Gastrocnemius medialis (tissue), 4 donors: ENCODE measurements around the gene RHOV.

Experiments
- CTCF ChIP-seq, 5 experiments: fragments of 450-650 bp in 3 of 5; fragments of 200-600 bp in 2 of 5; sonication (generic) in 2 of 5; IDR thresholded peaks in 4 of 5; conservative IDR thresholded peaks in 1 of 5; 1 replicate in 4 of 5; 2 replicates in 1 of 5; pipeline ENCODE4 v1.5.1; 2016 to 2019; ENCODE audit warnings: antibody characterized with exemption in 5 of 5, mild to moderate bottlenecking in 3 of 5, moderate library complexity in 3 of 5
- POLR2A ChIP-seq, 2 donors: fragments of 450-650 bp; IDR thresholded peaks; one replicate each; pipeline ENCODE4 v1.6.1; 2017; ENCODE audit warnings: antibody characterized with exemption in 2 of 2, mild to moderate bottlenecking in 2 of 2, moderate library complexity in 2 of 2

GRCh38 chr15:40900256-40901052, 26.4 kb upstream of the RHOV start:
- TF ChIP-seq CTCF (IDR thresholded peaks at IDR 0.05 in 4 of 5, conservative IDR thresholded peaks at IDR 0.05 in 1 of 5) (no peak), POLR2A (IDR thresholded peaks at IDR 0.05) (no peak)
